Stimulated activated naive B cell treated with anti-CD40 and anti-IgM and Interleukin-4, amounts not matched to agents 10 μg/mL and 1 μg/mL and 100 μg/mL, for 72 hours (primary cell): ENCODE measurements around the gene EXO1.
"Not testable (repeated sequence)": the region's sequence is repeated elsewhere in the genome, so short reads cannot be mapped to it uniquely, and the experiment has no call there.

Experiments used
- ATAC-seq, 2 donors: fragments of 150-1000 bp; cut with Tn5 transposase; replicated peaks; 2 replicates each; pipeline ENCODE4 v1.10.0; 2021; ENCODE audit warnings: moderate library complexity in 1 of 2
- DNase-seq: peaks from one replicate; pipeline ENCODE4 v3.0.0; 2021
- H3K27ac Mint-ChIP-seq: one replicate; pipeline ENCODE4 v1.8.0; 2022; ENCODE audit warnings: mild to moderate bottlenecking, mixed read lengths
- H3K27me3 Mint-ChIP-seq, 2 donors: one replicate each; pipeline ENCODE4 v1.8.0; 2022; ENCODE audit warnings: mixed read lengths in 2 of 2
- H3K36me3 Mint-ChIP-seq, 2 donors: one replicate each; pipeline ENCODE4 v1.8.0; 2022; ENCODE audit warnings: mixed read lengths in 2 of 2, mild to moderate bottlenecking in 1 of 2
- H3K4me1 Mint-ChIP-seq, 2 donors: one replicate each; pipeline ENCODE4 v1.8.0; 2022; ENCODE audit warnings: mixed read lengths in 2 of 2, mild to moderate bottlenecking in 1 of 2
- H3K4me3 Mint-ChIP-seq, 2 donors: one replicate each; pipeline ENCODE4 v1.8.0; 2022; ENCODE audit warnings: mild to moderate bottlenecking in 2 of 2, mixed read lengths in 2 of 2, moderate library complexity in 1 of 2
- H3K9me3 Mint-ChIP-seq, 2 donors: one replicate each; pipeline ENCODE4 v1.8.0; 2022; ENCODE audit warnings: mixed read lengths in 2 of 2, mild to moderate bottlenecking in 1 of 2

The EXO1 gene

DNA sequence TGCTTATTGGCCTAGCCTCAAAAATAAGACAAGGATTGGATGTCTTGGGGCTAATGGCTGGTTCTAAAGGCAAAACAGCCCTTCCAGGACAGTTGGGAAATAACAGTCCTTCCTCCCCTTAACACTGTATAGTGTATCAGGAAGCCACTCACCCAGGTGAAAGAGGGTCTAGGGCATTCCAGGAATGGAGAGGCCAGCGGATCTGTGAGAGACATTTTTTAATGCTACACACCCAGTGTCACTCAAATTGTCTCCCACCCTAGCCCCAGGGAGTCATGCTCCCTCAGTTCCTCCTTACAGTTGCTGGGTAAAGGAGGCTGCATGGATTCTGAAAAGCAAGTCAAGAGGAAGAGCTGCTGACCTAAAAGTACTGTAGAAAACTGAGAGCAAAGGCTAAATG, 24.1 kb upstream of the EXO1 start:
- H3K27me3 Mint-ChIP-seq = peaks cover 9 to 11% of the 10 kb centered on the region in 2 donors
- no peak overlapping the region for H3K4me3 Mint-ChIP-seq
- no peak overlapping the region for H3K27ac Mint-ChIP-seq
- H3K4me1 Mint-ChIP-seq = no peaks in the 10 kb centered on the region
- no peaks in the 10 kb centered on the region for H3K9me3 Mint-ChIP-seq
- no peaks in the 10 kb centered on the region for H3K36me3 Mint-ChIP-seq
- DNase-seq = no peak
- ATAC-seq = no peak

DNA sequence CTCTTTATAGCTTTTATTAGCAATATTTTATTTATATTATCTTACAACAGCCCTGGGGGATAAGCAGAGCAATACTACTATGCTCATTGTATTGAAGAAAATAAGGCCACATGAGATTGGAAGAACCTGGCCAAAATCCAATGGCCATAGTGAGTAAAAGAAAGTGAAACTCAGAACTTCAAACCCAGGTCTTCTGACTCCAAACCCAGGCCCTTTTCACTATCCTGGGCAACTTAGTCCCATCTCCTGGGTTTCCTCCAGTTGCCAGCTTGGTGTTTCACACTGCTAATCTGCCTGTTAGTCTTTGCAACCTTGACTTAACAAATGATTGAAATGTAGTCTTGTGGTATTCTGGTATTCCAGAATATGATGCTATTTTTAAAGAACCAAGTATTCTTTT, 22.4 kb upstream of the EXO1 start:
- no peaks in the 10 kb centered on the region for H3K36me3 Mint-ChIP-seq
- peaks cover 5 to 9% of the 10 kb centered on the region in 2 donors for H3K27me3 Mint-ChIP-seq
- H3K9me3 Mint-ChIP-seq = no peaks in the 10 kb centered on the region
- H3K4me3 Mint-ChIP-seq = no peak overlapping the region
- no peaks in the 10 kb centered on the region for H3K4me1 Mint-ChIP-seq
- ATAC-seq (no peak), DNase-seq (no peak)
- H3K27ac Mint-ChIP-seq = no peak overlapping the region

DNA sequence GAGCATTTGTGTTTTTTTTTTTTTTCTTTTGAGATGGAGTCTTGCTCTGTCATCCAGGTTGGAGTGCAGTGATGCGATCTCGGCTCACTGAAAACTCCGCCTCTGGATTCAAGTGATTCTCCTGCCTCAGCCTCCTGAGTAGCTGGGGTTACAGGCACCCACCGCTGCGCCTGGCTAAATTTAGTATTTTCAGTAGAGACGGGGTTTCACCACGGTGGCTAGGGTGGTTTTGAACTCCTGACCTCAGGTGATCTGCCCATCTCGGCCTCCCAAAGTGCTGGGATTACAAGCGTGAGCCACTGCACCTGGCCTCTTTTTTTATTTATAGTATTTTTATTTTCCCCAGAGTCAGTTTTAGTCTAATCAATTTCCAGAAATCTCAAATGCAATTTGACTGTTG, 21.4 kb upstream of the EXO1 start:
- not testable (repeated sequence) for H3K9me3 Mint-ChIP-seq, DNase-seq, ATAC-seq, H3K4me1 Mint-ChIP-seq, H3K27ac Mint-ChIP-seq, H3K27me3 Mint-ChIP-seq, H3K36me3 Mint-ChIP-seq, H3K4me3 Mint-ChIP-seq

DNA sequence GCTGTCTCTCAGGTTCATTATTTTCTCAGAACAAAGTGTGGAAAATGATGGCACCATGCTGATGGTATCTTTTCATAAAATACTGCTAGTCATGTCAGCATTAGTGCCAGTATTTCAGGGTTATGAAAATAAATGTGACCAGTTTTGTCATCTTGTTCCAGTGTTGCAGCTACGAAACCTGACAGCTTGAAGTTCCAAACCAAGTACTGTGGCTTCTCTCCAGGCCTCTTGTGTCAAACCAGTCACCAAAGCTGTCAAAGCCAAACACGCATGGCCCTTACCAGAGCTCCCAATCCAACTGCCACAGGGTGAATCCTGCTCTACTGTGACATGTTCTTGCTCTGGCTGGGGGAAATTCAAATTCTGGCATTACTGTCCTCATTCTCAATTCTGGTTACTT, 20.7 kb upstream of the EXO1 start:
- DNase-seq (no peak), ATAC-seq (no peak)
- H3K27me3 Mint-ChIP-seq = peaks cover 9 to 13% of the 10 kb centered on the region in 2 donors
- no peak overlapping the region for H3K4me3 Mint-ChIP-seq
- no peaks in the 10 kb centered on the region for H3K9me3 Mint-ChIP-seq
- no peak overlapping the region for H3K27ac Mint-ChIP-seq
- H3K4me1 Mint-ChIP-seq = no peaks in the 10 kb centered on the region
- no peaks in the 10 kb centered on the region for H3K36me3 Mint-ChIP-seq

DNA sequence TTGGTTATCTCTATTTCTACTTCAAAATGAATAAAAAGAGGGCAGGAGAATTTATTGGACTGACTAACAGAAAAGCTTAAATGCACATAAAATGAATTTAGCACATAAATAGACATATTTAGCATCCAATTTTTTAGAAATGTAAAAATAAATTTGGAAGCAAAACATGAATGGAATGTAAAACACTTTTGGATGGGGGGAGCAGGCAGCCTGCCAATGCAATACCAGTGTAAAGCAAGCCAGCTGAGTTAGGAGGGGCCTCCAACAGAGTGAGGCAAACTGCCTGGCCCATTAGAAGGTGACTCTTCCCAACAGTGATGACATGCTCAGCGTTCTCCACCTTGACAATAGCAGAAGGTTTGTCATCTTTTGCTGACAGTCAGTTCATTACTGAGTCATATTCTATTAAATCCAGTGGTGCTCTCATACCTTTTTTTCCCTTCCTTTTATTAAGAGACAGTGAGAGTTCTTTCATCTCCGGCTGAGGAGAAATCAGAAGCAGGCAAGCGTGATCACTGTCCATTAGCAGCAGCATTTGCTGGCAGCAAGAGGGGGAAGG, 19.5 kb upstream of the EXO1 start:
- no peaks in the 10 kb centered on the region for H3K36me3 Mint-ChIP-seq
- DNase-seq = no peak

DNA sequence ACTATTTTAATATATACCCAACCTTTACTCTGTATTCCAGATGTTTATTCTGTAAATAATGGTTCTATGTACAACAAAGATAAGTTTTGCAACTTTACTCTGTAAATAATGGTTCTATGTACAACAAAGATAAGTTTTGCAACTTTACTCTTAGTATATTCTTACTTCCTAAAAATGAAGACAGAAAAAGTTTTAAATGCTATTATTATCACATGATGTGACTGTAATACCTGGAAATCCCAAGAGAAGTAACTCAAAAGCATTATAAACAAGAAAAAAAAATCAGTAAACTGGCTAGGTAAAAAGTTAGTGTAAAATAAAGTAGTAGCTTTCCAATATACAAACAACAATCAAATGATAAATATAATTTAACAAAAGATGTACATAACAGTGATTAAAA, 18.5 kb upstream of the EXO1 start:
- Mint-ChIP-seq H3K4me3 (no peak overlapping the region), H3K4me1 (no peaks in the 10 kb centered on the region), H3K9me3 (no peaks in the 10 kb centered on the region), H3K36me3 (no peaks in the 10 kb centered on the region), H3K27me3 (peaks cover 3 to 16% of the 10 kb centered on the region in 2 donors), H3K27ac (no peak overlapping the region)
- ATAC-seq = no peak
- DNase-seq = no peak

More for the DNA sequence above, 19.5 kb upstream of the EXO1 start:
- H3K4me3 Mint-ChIP-seq = no peak overlapping the region
- ATAC-seq = no peak
- H3K9me3 Mint-ChIP-seq = no peaks in the 10 kb centered on the region
- no peak overlapping the region for H3K27ac Mint-ChIP-seq
- peaks cover 9 to 16% of the 10 kb centered on the region in 2 donors for H3K27me3 Mint-ChIP-seq
- no peaks in the 10 kb centered on the region for H3K4me1 Mint-ChIP-seq

DNA sequence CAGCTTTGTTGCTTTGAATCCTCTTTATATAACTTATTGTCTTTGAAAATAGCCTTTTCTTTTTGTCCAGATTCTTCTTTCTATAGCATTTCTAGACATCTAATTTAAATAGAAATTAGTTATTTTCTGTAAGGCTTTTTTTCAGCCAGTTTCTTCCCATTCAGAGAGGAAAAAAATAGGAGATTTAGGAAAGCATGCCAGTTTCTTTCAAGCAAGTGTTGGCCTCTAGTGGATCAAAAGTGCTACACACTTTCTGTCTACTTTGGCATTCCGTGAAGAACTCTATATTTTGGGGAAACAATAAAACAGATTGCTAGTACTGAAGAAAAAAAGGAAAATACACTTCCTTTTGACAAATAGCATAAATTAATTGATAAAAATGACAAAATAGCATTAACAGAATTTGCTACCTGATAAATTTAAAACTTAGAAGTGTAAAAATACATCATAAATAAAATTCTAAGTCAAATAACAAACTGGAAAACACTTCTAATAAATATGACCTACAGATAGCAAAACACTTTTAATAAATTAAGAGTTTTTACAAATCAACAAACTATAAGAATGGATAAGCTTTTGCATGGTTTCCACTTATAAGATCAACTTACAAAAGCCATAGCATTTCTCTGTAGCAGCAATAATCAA, 13.1 kb upstream of the EXO1 start:
- Mint-ChIP-seq H3K4me1 (peaks cover 9 to 23% of the 10 kb centered on the region in 2 donors), H3K36me3 (no peaks in the 10 kb centered on the region), H3K9me3 (no peaks in the 10 kb centered on the region), H3K4me3 (no peak overlapping the region), H3K27ac (no peak overlapping the region), H3K27me3 (peaks cover 0 to 10% of the 10 kb centered on the region in 2 donors)
- ATAC-seq (no peak), DNase-seq (no peak)

DNA sequence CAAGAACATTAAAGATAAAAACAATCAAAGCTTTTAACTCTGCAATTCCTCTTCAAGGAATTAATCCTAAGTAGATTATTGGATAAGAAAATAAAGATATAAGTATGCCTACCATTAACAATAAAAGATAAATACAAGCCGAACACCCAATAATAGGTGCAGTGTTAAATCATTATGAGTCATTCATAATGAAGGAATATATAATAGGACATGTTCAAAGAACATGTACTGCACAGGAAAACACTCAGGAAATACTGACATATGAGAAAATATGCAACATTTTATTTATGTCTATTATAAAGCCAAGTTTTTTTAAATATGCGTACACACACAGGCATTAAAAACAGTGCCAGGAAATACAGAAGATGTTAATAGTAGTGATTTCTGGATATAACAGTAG, 11.1 kb upstream of the EXO1 start:
- ATAC-seq (no peak), DNase-seq (no peak)
- Mint-ChIP-seq H3K27me3 (peaks cover 0 to 6% of the 10 kb centered on the region in 2 donors), H3K4me1 (peaks cover 12 to 30% of the 10 kb centered on the region in 2 donors), H3K27ac (no peak overlapping the region), H3K9me3 (no peaks in the 10 kb centered on the region), H3K4me3 (no peak overlapping the region), H3K36me3 (no peaks in the 10 kb centered on the region)

DNA sequence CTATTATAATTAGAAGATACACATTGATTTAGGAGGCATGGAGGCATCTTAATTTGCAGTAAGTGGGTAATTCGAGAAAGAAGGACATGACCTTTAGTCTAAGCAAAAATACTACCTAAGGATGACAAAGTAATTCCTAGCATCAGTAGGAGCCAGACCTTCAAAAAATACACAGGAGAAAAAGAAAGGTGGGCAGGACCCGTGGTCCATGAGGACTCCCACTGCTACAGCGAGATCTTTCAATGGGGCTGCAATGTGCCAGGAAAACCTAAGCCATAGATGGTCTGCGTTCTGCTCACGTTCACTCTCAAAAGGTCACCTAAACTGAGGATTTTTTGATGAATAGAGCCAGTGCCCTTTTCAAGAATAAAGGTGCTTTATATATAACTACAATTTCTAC, 10.6 kb upstream of the EXO1 start:
- DNase-seq (no peak), ATAC-seq (no peak)
- no peak overlapping the region for H3K4me3 Mint-ChIP-seq
- peaks cover 0 to 1% of the 10 kb centered on the region in 2 donors for H3K27me3 Mint-ChIP-seq
- H3K4me1 Mint-ChIP-seq = peaks cover 12 to 30% of the 10 kb centered on the region in 2 donors
- no peak overlapping the region for H3K27ac Mint-ChIP-seq
- H3K36me3 Mint-ChIP-seq = no peaks in the 10 kb centered on the region
- H3K9me3 Mint-ChIP-seq = no peaks in the 10 kb centered on the region

DNA sequence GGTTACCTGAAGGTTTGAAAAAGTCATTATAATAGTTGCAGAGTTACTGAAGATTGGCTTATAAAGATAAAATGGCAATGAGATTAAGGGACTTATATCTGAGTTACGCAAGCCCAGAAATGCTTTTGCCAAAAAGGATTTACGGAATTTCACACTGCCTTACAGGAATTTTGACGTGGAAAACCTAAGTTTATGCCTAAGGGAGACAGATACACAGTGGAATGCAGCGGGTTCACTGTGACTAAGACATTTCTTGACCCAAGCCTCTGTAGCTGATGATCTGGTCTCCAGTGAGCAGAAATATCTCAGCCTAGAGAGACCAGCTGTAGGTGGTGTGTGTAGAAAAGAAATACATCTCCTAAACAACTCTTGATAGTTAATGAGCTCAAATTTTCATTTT, 10.1 kb upstream of the EXO1 start:
- no peak for ATAC-seq
- no peak overlapping the region for H3K27ac Mint-ChIP-seq
- H3K9me3 Mint-ChIP-seq = no peaks in the 10 kb centered on the region
- H3K4me3 Mint-ChIP-seq = no peak overlapping the region
- DNase-seq = no peak
- H3K36me3 Mint-ChIP-seq = no peaks in the 10 kb centered on the region
- peaks cover 12 to 30% of the 10 kb centered on the region in 2 donors for H3K4me1 Mint-ChIP-seq
- H3K27me3 Mint-ChIP-seq = no peaks in the 10 kb centered on the region

DNA sequence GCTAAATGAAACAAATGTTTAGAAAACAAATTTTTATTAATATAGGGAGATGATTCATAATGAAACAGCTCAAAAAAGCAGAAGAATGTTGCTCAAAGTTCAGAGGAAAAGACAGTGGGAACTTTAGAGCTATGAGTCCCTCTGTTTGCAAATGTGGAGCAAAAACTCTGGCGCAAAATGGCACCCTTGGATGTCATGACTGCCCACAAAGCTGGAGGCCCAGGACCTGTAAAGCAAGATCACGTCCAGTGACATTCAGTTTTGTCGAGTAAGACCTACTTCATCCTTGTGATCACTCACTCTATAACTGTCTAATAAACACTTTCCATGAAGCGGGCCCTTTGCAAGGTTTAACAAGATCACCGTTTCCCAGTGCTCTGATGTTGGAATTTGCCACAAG, 9.1 kb upstream of the EXO1 start:
- Mint-ChIP-seq H3K9me3 (no peaks in the 10 kb centered on the region), H3K4me3 (no peak overlapping the region), H3K4me1 (peaks cover 12 to 30% of the 10 kb centered on the region in 2 donors), H3K27ac (peak overlapping the region; percentile 85), H3K27me3 (no peaks in the 10 kb centered on the region), H3K36me3 (no peaks in the 10 kb centered on the region)
- ATAC-seq (peak; percentile 47 to 55), DNase-seq (no peak)

DNA sequence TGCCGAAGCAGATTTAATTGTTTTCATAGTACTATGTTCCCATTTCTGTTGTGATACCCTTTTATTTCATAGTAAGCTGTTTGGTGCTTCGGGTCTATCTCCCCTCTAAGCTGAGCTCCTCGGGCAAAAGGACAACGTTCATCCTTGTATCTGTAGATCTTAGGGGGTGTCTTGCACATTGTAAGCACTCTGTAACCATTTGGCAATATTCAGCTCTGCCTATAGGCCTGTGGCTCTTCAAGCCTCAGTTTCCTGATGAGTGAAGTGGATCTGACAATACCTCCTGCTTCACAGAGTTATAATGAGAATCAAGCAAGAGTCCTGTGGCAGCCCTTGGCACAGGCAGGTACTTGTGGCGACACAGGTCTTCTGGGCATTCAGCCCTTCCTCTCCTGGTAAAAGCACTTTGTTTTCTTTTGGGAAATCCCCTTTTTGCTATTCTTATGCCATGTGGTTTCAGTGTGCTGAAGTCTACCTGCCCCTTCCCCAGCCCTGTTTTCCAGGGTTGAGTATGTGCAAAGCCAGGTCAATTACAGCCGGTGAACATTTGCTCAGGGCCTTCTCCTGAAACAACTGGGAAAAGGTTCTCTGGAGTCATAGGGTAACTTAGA, 8.5 kb upstream of the EXO1 start:
- Mint-ChIP-seq H3K9me3 (no peaks in the 10 kb centered on the region), H3K36me3 (no peaks in the 10 kb centered on the region)
- peak; percentile 83 to 93 for ATAC-seq

DNA sequence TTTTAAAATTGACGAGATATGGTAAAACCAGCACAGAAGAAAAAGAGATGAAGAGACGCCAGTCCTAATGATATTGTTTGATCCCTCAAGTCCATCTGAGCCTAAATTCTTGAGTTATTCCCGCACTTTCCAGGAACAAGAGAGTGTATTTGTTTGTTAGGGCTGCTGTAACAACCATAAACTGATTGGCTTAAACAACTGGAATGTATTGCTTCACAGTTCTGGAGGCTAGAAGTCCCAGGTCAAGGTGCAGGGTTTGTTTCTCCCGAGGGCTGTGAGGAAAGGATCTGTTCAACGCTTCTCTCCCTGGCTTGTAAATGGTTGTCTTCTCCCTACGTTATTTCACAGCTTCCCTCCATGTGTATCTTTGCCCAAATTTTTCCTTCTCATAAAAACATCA, 7.8 kb upstream of the EXO1 start:
- Mint-ChIP-seq H3K4me1 (peaks cover 12 to 34% of the 10 kb centered on the region in 2 donors), H3K27ac (no peak overlapping the region), H3K9me3 (no peaks in the 10 kb centered on the region), H3K27me3 (no peaks in the 10 kb centered on the region), H3K36me3 (no peaks in the 10 kb centered on the region), H3K4me3 (no peak overlapping the region)
- DNase-seq (no peak), ATAC-seq (no peak)

More for the DNA sequence above, 8.5 kb upstream of the EXO1 start:
- no peaks in the 10 kb centered on the region for H3K27me3 Mint-ChIP-seq
- peak overlapping the region; percentile 85 for H3K27ac Mint-ChIP-seq
- H3K4me1 Mint-ChIP-seq = peaks cover 12 to 30% of the 10 kb centered on the region in 2 donors
- DNase-seq = no peak
- H3K4me3 Mint-ChIP-seq = peak overlapping the region; percentile 25 to 55

DNA sequence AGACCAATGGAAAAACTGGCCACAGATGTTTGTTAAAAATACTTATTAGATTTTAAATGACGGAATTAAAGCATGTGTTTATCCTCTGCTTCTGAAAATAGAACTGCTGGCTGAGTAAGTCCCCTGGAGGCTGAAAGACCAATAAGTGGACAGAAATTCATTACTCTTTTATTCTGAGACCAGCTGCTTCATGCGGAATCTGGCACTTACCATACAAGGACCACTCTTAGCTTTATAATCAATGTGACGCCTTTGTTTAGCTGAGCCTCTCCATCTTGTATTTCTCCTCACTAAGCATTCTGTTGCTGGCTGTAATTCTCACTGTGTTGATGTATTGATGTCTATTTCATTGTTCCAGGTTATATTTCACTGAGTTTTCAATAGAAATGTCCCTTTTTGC, 6.3 kb upstream of the EXO1 start:
- H3K4me3 Mint-ChIP-seq = no peak overlapping the region
- H3K27ac Mint-ChIP-seq = no peak overlapping the region
- DNase-seq (no peak), ATAC-seq (no peak)
- H3K4me1 Mint-ChIP-seq = peaks cover 12 to 34% of the 10 kb centered on the region in 2 donors
- H3K27me3 Mint-ChIP-seq = no peaks in the 10 kb centered on the region
- no peaks in the 10 kb centered on the region for H3K9me3 Mint-ChIP-seq
- H3K36me3 Mint-ChIP-seq = no peaks in the 10 kb centered on the region

DNA sequence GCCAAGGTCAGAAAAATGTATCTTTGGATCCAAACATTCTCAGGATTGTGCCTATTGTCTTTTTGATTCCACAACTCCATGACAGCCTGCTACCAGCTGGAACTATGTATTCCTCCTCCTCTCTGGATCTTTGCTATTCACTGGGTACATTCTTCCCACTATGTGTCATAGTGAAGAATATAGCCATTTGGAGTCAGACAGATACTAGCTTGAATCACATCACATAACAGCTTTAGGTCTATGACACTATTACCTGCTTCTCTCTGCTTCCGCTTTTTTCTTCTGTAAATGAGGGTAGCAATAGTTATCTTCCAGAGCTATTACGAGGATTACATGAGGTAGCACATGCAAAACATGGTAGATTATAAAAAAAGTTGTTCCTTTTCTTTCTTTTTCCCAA, 5.4 kb upstream of the EXO1 start:
- H3K27me3 Mint-ChIP-seq = no peaks in the 10 kb centered on the region
- no peaks in the 10 kb centered on the region for H3K9me3 Mint-ChIP-seq
- H3K4me1 Mint-ChIP-seq = peaks cover 14 to 38% of the 10 kb centered on the region in 2 donors
- no peak overlapping the region for H3K4me3 Mint-ChIP-seq
- no peak overlapping the region for H3K27ac Mint-ChIP-seq
- H3K36me3 Mint-ChIP-seq = no peaks in the 10 kb centered on the region
- no peak for DNase-seq
- ATAC-seq = no peak
